Heart left ventricle (tissue), 16 donors: ENCODE results near the gene GABARAP. TPM values are rescaled to one million over a fixed set of nuclear protein-coding genes. Genes with fewer than 3 reads are reported as not detected.
A peak's percentile ranks its signal among the peaks of the same experiment; 100 is the strongest.

Experiments
- ATAC-seq, 4 donors: fragments of 200-7000 bp; cut with Tn5 transposase; one replicate each; pipeline ENCODE4 v1.9.1; 2020 to 2022; ENCODE audit warnings: moderate library complexity in 4 of 4, mild to moderate bottlenecking in 3 of 4, moderate number of reproducible peaks in 1 of 4
- DNase-seq, 5 donors: peaks; one replicate each; pipeline ENCODE4 v3.0.0-alpha.2; 2020
- H3K27ac ChIP-seq, 12 donors: fragments of 200-600 bp; sonication (generic) in 4 of 12; one replicate each; pipeline versions ENCODE4 v1.5.0 to v1.8.0; 2016 to 2022; ENCODE audit warnings: mild to moderate bottlenecking in 2 of 12
- H3K27me3 ChIP-seq, 9 donors: fragments of 200-600 bp; sonication (generic) in 2 of 9; one replicate each; pipeline versions ENCODE4 v1.5.1 to v1.8.0; 2016 to 2022; ENCODE audit warnings: mild to moderate bottlenecking in 3 of 9
- H3K36me3 ChIP-seq, 9 donors: fragments of 200-600 bp; sonication (generic) in 2 of 9; one replicate each; pipeline versions ENCODE4 v1.5.0 to v1.8.0; 2018 to 2022; ENCODE audit warnings: mild to moderate bottlenecking in 2 of 9
- H3K4me1 ChIP-seq, 12 donors: fragments of 200-600 bp; sonication (generic) in 4 of 12; one replicate each; pipeline versions ENCODE4 v1.5.0 to v1.8.0; 2016 to 2022; ENCODE audit warnings: mild to moderate bottlenecking in 3 of 12
- H3K4me3 ChIP-seq, 12 donors: fragments of 200-600 bp; sonication (generic) in 4 of 12; one replicate each; pipeline versions ENCODE4 v1.5.0 to v1.8.0; 2017 to 2022; ENCODE audit warnings: mild to moderate bottlenecking in 9 of 12, moderate library complexity in 4 of 12
- H3K9me3 ChIP-seq, 12 donors: fragments of 200-600 bp; sonication (generic) in 4 of 12; one replicate each; pipeline versions ENCODE4 v1.5.0 to v1.8.0; 2016 to 2022; ENCODE audit warnings: mild to moderate bottlenecking in 1 of 12
- POLR2A ChIP-seq, 2 donors: fragments of 450-650 bp; IDR thresholded peaks; one replicate each; pipeline ENCODE4 v1.6.1; 2017; ENCODE audit warnings: antibody characterized with exemption in 2 of 2, mild to moderate bottlenecking in 2 of 2, moderate library complexity in 2 of 2
- WGBS, 4 donors: extraction: QIAGEN DNeasy Blood & Tissue Kit in 2 of 4; methylation state at CpG; one replicate each; pipeline versions ENCODE4 v1.1.5 to v1.1.7; 2013 to 2018; 5-methylcytosine and 5-hydroxymethylcytosine counted together
- intact Hi-C, 10 donors: fragments of 100-400 bp; cut with DNase I; formaldehyde crosslinking; loops; one replicate each; pipeline versions ENCODE4 v1.11.1 to v1.14.2; 2022
- polyA plus RNA-seq, 2 donors: library from polyadenylated mRNA; stranded (reverse); fragments of 200-250 nt; gene quantifications; one replicate each; pipeline ENCODE4 v1.2.3, GENCODE V29; 2013
- total RNA-seq, 9 donors: library from RNA; depleted of rRNA in 2 of 9; stranded (reverse); fragments of >200 nt in 2 of 9; fragmentation: NEBNext Ultra II Directional in 3 of 9; extraction: Animal tissue kit (Norgen Biotek cat#: 25700) in 3 of 9; gene quantifications; one replicate each; pipeline versions ENCODE4 v1.1.0 to v1.2.4, GENCODE V29; 2016 to 2023
- TF ChIP-seq, protein P1 (sequence below), 12 donors: fragments of 200-600 bp; sonication (generic) in 4 of 12; IDR thresholded peaks; one replicate each; pipeline versions ENCODE4 v1.5.0 to v1.8.0; 2018 to 2022; ENCODE audit warnings: antibody characterized with exemption in 12 of 12, mild to moderate bottlenecking in 5 of 12
- donor health status: ischemic (EF 13 %, LVEDD 7.1; RV severe dilation, severe dysfunction).
- donor health status: healthy with polysubstance abuse.
- donor health status: DM: no; HTN: yes; CAD: no.
- donor health status: DM: no; HTN: no; CAD: no.
- donor health status: ischemic (EF 25% LVEDD 6.9; RV normal size, moderate dysfunction).
- donor health status: ischemic (EF 25% LVEDD 5.7; RV mildly dilated, moderate dysfunction).
- donor health status: healthy.
- donor health status: DM: yes; HTN: yes; CAD: no.
- donor health status: ischemic (EF 35%, LVEDD 5.7; RV mildly dilated, moderate dysfunction).
- donor health status: nonischemic (EF 11% LVEDD 7.7; RV severe dilation, severe dysfunction).
- donor health status: DM: yes; HTN: yes; CAD: no.
- donor health status: PGD.
- donor health status: ischemic (EF 29% LVEDD 5.4; RV normal size, mild dysfunction).
- donor health status: nonischemic (EF 23%, LVEDD 6.1; RV moderate dilation, normal function).

GABARAP gene
- total and polyA plus RNA-seq, 11 donors: 293 to 674 (median 493) TPM

DNA sequence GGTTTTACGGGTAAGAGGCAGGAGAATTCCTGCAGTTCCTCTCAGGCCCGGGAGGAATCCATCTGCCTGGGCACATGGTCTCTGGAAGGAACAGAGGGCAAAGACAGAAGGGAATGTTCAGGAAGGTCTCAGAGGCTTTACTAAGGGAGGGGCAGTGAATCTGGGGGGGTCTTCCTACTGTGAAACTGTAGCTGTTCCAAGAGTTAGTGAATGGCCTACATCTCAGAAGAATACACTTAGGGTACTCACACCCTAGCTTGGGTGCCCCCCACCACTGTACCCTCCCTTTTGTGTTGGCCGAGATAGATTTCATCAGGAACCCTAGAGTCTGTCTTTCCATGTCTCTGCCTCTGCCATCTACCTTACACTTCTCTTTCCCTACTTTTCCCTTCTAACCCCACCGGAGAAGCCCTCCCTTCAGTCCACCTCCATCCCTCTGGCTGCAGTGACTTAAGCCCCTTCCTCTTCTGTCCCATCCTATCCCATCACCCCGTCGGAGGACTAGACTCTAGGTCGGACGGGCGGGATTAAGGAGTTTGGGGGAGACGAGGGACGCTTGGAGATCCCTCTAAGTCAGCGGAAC lies 22.9 kb downstream of the GABARAP start:
- TF ChIP-seq, protein P1, sequence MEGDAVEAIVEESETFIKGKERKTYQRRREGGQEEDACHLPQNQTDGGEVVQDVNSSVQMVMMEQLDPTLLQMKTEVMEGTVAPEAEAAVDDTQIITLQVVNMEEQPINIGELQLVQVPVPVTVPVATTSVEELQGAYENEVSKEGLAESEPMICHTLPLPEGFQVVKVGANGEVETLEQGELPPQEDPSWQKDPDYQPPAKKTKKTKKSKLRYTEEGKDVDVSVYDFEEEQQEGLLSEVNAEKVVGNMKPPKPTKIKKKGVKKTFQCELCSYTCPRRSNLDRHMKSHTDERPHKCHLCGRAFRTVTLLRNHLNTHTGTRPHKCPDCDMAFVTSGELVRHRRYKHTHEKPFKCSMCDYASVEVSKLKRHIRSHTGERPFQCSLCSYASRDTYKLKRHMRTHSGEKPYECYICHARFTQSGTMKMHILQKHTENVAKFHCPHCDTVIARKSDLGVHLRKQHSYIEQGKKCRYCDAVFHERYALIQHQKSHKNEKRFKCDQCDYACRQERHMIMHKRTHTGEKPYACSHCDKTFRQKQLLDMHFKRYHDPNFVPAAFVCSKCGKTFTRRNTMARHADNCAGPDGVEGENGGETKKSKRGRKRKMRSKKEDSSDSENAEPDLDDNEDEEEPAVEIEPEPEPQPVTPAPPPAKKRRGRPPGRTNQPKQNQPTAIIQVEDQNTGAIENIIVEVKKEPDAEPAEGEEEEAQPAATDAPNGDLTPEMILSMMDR (IDR thresholded peaks at IDR 0.05): no peak
- no peak for TF ChIP-seq POLR2A (IDR thresholded peaks at IDR 0.05)
- H3K9me3 ChIP-seq: no peaks in the 10 kb centered on the region
- ATAC-seq (no peak), DNase-seq (no peak)
- peaks cover 6 to 91% (median 57%) of the 10 kb centered on the region in 12 donors for H3K4me1 ChIP-seq
- H3K4me3 ChIP-seq: peak overlapping the region; percentile 69 to 100 (median 96)
- H3K27ac ChIP-seq: peak overlapping the region; percentile 95 to 100 (median 98)
- no peaks in the 10 kb centered on the region for H3K27me3 ChIP-seq
- 19 to 22% (median 20%) methylated on average over 12 of the region's 12 CpGs for WGBS, 4 donors
- intact Hi-C loops: loop anchor here in 1 of 10 donors (5.0 kb wide), 1 partner anchor 88 kb away; the partner anchor contains the start of gene EIF5A
- H3K36me3 ChIP-seq: peaks cover 0 to 37% (median 34%) of the 10 kb centered on the region in 9 donors

DNA sequence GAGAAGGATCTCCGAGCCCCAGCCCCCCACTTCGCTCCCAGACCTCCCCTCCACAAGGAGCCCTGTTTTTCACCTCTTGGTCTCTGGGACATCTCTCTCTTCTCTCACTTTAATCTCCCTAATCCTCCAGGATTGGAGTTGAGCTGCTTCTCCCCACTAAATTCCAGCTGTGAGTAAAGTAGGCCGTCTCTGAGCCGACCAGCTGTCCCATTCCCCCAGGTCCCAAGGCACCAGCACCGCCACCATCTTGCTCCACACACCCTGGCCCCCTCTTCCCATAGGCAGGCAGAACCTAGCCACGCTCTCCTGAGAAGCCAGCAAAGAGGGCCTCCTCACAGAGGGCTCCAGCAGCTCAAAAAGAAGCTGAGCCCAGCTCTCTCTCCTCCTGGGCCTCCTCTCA lies 23.5 kb downstream of the GABARAP start:
- peak overlapping the region in 9 of 12 donors; percentile 83 to 100 (median 99) for H3K27ac ChIP-seq
- H3K4me3 ChIP-seq: no peak overlapping the region

DNA sequence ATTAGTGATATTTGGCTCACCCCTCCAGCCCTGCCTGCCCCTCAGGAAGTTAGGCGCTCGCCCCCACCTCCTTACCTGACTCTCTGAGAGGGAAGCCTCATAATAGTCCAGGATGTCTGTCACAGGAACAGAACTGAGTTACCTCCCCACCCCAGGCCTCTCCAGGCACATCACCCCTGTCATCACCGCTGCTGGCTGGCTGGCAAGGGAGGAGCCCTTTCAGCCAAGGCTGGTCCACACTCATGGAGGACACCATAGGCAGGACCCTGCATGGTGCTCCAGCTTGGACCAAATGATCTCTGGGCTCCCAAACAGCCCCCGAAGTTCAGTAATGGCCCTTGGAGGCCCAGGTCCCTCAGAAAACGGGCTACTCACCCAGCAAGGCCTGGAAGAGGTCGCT lies 24.1 kb downstream of the GABARAP start:
- no peak for ATAC-seq
- TF ChIP-seq, protein P1 (IDR thresholded peaks at IDR 0.05): no peak
- no peak for TF ChIP-seq POLR2A (IDR thresholded peaks at IDR 0.05)
- peak in 2 of 5 donors; percentile 50 to 54 for DNase-seq
- H3K9me3 ChIP-seq: no peaks in the 10 kb centered on the region
- peaks cover 0 to 26% (median 23%) of the 10 kb centered on the region in 9 donors for H3K36me3 ChIP-seq
- intact Hi-C loops: loop anchor here in 1 of 10 donors (5.0 kb wide), 1 partner anchor 89 kb away; the partner anchor contains the start of gene EIF5A
- H3K27me3 ChIP-seq: no peaks in the 10 kb centered on the region
- H3K4me1 ChIP-seq: peaks cover 6 to 86% (median 60%) of the 10 kb centered on the region in 12 donors
- H3K27ac ChIP-seq: peak overlapping the region; percentile 16 to 99 (median 70)
- WGBS, 4 donors: 52 to 64% (median 60%) methylated on average over 4 to 6 of the region's 6 CpGs
- peak overlapping the region in 9 of 12 donors; percentile 45 to 77 (median 56) for H3K4me3 ChIP-seq

More for the DNA sequence above, 23.5 kb downstream of the GABARAP start:
- intact Hi-C loops: loop anchor here in 1 of 10 donors (5.0 kb wide), 1 partner anchor 89 kb away; the partner anchor contains the start of gene EIF5A
- DNase-seq (no peak), ATAC-seq (no peak)
- no peak for TF ChIP-seq POLR2A (IDR thresholded peaks at IDR 0.05)
- TF ChIP-seq, protein P1 (IDR thresholded peaks at IDR 0.05): no peak
- Histone ChIP-seq H3K4me1 (peaks cover 6 to 90% (median 59%) of the 10 kb centered on the region in 12 donors), H3K9me3 (no peaks in the 10 kb centered on the region), H3K27me3 (no peaks in the 10 kb centered on the region), H3K36me3 (peaks cover 0 to 32% (median 29%) of the 10 kb centered on the region in 9 donors)
- 64 to 81% (median 73%) methylated on average over 6 of the region's 6 CpGs for WGBS, 4 donors
